ENCODE measurements around the gene SAMD1.

The SAMD1 gene

DNA sequence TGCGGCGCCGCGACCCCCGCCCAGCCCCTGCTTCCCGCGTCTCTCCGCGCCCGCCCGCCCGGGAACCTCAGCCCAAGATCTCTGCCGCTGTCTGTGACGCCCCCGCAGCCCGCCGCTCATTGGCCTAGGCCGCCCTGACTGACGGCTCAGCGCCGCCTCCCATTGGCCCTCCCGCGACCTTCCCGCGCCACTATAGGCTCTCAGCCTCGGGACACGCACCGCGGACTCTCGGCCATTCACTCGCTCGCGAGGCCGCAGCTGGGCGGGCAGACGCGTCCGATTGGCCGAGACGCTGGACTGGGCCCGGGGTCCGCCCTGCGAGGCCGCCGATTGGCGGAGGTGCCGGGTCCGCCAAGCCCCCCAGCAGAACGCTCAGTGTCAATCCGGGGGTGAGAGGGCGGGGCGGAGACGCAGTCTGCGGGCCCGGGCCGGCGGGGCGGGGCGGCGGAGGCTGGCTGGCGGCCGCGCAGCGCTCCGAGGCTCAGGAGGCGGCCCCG, 27.2 kb upstream of the SAMD1 start, which contains the start of gene PRKACA:
Gene PRKACA (minus strand): TSS at position 95 of the 497 bp plus-strand sequence. CDS start 215 bp downstream, outside the sequence.
- no peaks in the 10 kb centered on the region for H3K9me3 Mint-ChIP-seq
- H3K27me3 Mint-ChIP-seq = no peaks in the 10 kb centered on the region
- H3K4me3 Mint-ChIP-seq = peak within 1 kb of the TSS; percentile 87
- H3K36me3 Mint-ChIP-seq (ENCODE audit: low read depth) = peaks cover 10% of the 10 kb centered on the region
- peak within 1 kb of the TSS; percentile 68 for H3K27ac Mint-ChIP-seq
- H3K4me1 Mint-ChIP-seq (ENCODE audit: low read depth) = peaks cover 42% of the 10 kb centered on the region

DNA sequence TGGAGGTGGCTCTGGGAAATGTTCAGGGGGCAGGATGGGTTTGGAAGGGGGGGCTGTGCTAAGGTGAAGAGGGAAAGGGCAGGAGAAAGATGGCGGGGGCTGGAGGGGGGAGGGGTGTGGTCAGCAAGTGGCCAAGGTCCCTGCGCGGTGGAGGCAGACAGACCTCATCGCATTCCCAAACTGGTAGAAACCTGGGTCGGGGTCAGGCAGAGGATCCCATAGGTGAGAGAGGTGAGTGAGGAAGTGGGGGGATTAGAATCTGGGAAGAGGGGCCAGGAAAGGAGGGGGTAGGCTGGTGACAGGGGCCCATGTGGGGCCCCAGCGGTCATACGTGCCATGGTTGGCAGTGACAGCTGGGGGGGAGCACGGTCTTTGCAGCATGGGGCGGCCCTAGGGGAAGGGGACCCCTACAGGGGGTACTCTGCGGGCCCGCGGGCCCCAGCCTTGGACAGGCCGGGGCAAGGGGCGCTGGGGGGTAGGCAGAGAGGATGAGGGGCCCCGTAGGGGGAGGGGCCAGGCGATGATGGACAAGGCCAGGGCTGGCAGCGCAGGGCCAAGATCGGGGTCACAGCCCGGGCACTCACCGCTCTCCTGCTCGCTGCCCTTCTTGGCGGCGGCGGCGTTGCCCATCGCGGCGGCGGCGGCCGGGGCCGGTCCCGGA, 26.5 kb upstream of the SAMD1 start:
- Mint-ChIP-seq H3K27me3 (no peaks in the 10 kb centered on the region), H3K4me1 (ENCODE audit: low read depth) (peaks cover 45% of the 10 kb centered on the region), H3K36me3 (ENCODE audit: low read depth) (peaks cover 6% of the 10 kb centered on the region), H3K9me3 (no peaks in the 10 kb centered on the region), H3K27ac (peak overlapping the region; percentile 63), H3K4me3 (peak overlapping the region; percentile 86)

DNA sequence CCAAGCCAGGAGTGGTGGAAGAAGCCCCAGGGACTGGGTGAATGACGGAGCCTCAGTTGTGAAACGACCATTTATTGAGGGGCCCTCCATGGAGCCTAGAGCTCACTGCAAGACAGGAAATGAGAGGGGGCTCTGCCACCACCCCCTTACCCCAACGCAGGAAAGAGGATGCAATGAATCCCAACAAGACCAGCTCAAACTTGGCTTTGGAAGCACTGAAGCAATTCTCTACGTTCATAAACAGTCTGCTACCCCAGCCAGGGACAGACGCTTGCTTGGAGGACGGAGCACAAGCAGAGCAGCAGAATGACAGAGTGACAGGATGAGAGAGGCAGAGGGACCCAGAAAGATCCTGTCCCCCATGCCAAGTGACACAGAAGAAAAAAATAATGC, 26.0 kb upstream of the SAMD1 start:
- Mint-ChIP-seq H3K36me3 (ENCODE audit: low read depth) (peaks cover 6% of the 10 kb centered on the region), H3K9me3 (no peaks in the 10 kb centered on the region), H3K27ac (peak overlapping the region; percentile 63), H3K27me3 (no peaks in the 10 kb centered on the region), H3K4me1 (ENCODE audit: low read depth) (peaks cover 48% of the 10 kb centered on the region), H3K4me3 (peak overlapping the region; percentile 86)

DNA sequence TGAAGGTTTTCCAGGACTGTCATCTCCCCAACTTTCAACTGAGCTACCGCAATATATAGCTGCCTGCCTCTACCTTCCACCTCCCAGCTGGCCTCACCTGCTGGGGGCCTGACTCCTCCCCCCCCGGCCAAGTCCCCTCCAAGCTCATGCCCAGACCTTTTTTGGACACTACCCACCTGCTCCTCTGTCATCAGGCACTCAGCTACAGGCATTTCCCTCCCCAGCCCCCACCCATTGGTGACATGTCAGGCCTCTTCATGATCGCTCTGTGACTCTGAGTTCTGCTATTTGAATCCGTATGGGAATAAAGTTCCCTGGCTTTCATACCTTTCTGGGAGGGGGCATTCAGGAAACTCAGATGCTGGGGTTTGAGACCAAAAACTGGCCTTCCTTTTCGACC, 25.2 kb upstream of the SAMD1 start:
- H3K9me3 Mint-ChIP-seq = no peaks in the 10 kb centered on the region
- peaks cover 48% of the 10 kb centered on the region for H3K4me1 Mint-ChIP-seq (ENCODE audit: low read depth)
- H3K27me3 Mint-ChIP-seq = no peaks in the 10 kb centered on the region
- no peak overlapping the region for H3K27ac Mint-ChIP-seq
- peaks cover 6% of the 10 kb centered on the region for H3K36me3 Mint-ChIP-seq (ENCODE audit: low read depth)
- H3K4me3 Mint-ChIP-seq = peak overlapping the region; percentile 39

- Mint-ChIP-seq H3K4me3 (no peak overlapping the region), H3K36me3 (ENCODE audit: low read depth) (peaks cover 6% of the 10 kb centered on the region), H3K9me3 (no peaks in the 10 kb centered on the region), H3K4me1 (ENCODE audit: low read depth) (peaks cover 48% of the 10 kb centered on the region), H3K27me3 (no peaks in the 10 kb centered on the region), H3K27ac (no peak overlapping the region)
These were observed 24.3 kb upstream of the SAMD1 start for GRCh38 chr19:14114854-14115253.

DNA sequence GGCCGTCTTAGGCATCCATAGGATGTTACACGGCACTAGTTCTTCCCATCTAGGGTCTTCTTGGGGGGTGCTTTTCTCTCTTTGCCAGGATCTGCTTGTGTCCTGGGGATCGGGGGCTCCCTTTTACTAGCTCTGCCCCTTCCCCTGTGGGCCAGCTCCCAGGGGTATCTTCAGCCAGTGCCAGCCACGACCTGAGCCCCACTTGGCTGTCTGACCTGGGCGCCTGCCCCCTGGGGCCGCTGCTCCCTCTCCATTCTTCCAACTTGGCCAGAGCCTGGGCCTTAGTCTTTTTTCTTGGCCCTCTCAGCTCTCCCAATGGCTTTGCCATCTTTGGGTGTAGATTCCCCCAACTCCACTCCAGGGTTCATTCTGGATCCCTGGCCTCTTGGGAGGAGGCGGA, 23.9 kb upstream of the SAMD1 start:
- Mint-ChIP-seq H3K27ac (no peak overlapping the region), H3K9me3 (no peaks in the 10 kb centered on the region), H3K36me3 (ENCODE audit: low read depth) (peaks cover 6% of the 10 kb centered on the region), H3K27me3 (no peaks in the 10 kb centered on the region), H3K4me1 (ENCODE audit: low read depth) (peaks cover 48% of the 10 kb centered on the region), H3K4me3 (no peak overlapping the region)

GRCh38 chr19:14113762-14114414, 23.3 kb upstream of the SAMD1 start:
- H3K27me3 Mint-ChIP-seq = no peaks in the 10 kb centered on the region
- no peak overlapping the region for H3K27ac Mint-ChIP-seq
- no peak overlapping the region for H3K4me3 Mint-ChIP-seq
- peaks cover 43% of the 10 kb centered on the region for H3K4me1 Mint-ChIP-seq (ENCODE audit: low read depth)
- no peaks in the 10 kb centered on the region for H3K9me3 Mint-ChIP-seq
- peaks cover 2% of the 10 kb centered on the region for H3K36me3 Mint-ChIP-seq (ENCODE audit: low read depth)

DNA sequence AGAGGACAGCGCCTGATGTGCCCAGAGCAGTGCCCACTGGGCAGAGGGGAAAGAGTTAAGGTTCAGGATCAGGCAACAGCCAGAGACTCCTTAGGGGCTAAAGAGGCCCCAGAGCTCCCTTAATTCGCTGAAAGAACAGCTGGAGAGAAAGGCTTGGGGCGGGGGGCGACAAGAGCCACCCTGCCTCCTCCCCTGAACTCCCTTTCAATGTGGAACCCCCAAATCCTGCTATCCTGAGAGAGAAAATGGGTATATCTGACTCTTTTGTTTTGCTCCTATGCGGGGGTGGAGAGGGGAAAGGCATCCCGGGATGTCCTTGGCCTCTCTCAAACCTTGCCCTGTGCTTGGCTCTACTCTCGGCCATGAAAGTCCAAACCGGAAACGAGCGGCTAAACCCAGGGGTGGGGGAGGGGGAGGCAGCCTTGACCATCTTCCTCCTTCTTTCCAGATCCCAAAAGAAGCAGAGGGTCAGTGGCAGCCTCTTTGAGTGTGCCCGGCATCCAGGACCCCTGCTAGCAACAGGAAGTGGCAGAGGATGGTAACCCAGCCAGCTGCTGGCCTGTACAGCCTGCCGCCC, 22.3 kb upstream of the SAMD1 start:
- no peak overlapping the region for H3K27ac Mint-ChIP-seq
- H3K27me3 Mint-ChIP-seq = no peaks in the 10 kb centered on the region
- no peaks in the 10 kb centered on the region for H3K36me3 Mint-ChIP-seq (ENCODE audit: low read depth)
- peaks cover 37% of the 10 kb centered on the region for H3K4me1 Mint-ChIP-seq (ENCODE audit: low read depth)
- H3K4me3 Mint-ChIP-seq = no peak overlapping the region
- no peaks in the 10 kb centered on the region for H3K9me3 Mint-ChIP-seq

DNA sequence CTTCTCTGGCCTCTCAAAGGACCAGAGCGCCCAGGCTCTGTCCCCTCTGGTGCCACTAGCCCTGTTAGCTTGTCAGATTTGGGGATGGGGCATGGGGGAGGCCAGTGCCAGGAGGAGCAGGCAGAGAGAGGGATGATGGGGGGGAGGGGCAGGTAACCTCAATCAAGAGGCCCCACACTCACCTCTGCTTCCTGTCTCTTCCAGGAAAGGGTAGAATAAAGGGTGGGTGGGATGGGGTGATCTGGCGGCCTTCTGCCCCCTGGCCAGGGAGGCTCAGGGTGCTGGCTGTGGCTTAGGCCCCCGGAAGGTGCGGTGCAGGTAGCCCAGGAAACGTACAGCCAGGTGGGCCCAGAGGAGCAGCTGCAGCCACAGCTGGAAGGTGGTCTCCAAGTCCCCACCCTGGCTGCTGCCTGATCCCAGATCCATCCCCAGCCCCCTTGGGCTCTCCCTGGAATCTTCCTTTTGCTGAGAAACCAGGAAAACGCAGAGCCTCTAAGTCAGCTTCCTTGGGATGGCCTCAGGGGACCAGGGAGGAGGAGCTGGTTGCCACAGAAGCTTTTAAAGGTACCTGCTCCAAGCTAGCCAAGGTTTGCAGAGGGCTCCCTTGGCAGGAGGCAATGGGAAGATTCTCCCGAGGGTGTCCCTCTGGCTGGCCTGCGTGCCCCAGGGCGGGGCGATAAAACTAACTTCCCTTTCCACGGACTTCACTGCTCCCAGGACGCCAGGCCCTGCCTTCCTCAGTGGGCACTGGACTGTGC, 21.7 kb upstream of the SAMD1 start:
- Mint-ChIP-seq H3K27me3 (no peaks in the 10 kb centered on the region), H3K36me3 (ENCODE audit: low read depth) (no peaks in the 10 kb centered on the region), H3K27ac (no peak overlapping the region), H3K4me1 (ENCODE audit: low read depth) (peaks cover 37% of the 10 kb centered on the region), H3K9me3 (no peaks in the 10 kb centered on the region), H3K4me3 (no peak overlapping the region)

GRCh38 chr19:14111486-14111885, 20.9 kb upstream of the SAMD1 start:
- Mint-ChIP-seq H3K27ac (no peak overlapping the region), H3K4me1 (ENCODE audit: low read depth) (peaks cover 32% of the 10 kb centered on the region), H3K36me3 (ENCODE audit: low read depth) (no peaks in the 10 kb centered on the region), H3K9me3 (no peaks in the 10 kb centered on the region), H3K27me3 (no peaks in the 10 kb centered on the region), H3K4me3 (no peak overlapping the region)

GRCh38 chr19:14110650-14111049, 20.1 kb upstream of the SAMD1 start:
- Mint-ChIP-seq H3K4me1 (ENCODE audit: low read depth) (peaks cover 24% of the 10 kb centered on the region), H3K4me3 (no peak overlapping the region), H3K9me3 (no peaks in the 10 kb centered on the region), H3K27me3 (no peaks in the 10 kb centered on the region), H3K36me3 (ENCODE audit: low read depth) (no peaks in the 10 kb centered on the region), H3K27ac (no peak overlapping the region)

DNA sequence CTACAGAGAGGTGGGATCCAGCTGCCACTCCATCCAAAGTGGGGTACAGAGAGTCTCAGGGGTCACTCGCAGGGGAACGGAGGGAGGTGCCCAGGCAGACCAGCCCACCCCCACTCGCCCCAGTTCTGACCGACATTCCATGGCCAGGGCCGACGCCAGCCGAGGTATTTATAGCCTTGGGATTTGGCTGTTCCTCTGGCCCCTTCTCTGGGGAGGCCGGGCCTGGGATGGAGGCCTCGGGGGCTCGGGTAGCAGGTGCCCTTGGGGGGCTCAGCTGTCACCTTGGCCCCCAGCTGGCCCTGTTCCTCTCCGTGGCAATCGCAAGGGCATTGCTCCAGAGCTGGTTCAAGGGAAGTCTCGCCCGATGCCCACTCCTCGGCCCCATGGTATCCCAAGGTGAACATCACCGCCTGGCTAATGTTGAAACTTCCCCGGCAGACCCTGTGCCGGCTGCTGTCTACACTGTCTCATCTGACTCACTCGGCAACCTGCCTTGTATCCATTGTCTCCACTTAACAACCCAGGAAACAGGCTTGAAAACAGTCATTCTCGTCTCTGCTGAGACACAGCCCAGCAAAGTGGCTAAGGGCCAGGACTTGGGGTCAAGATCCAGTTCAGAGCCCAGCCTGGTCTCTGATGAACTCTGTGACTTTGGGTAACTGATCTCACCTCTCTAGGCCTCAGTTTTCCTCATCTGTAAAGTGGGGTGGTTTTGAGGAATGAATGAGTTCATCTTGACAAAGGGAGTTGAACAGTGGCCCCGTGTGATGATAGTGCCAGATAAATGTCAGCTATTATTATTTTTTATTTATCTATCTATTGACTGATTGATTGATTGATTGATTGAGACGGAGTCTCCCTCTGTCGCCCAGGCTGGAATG, 17.3 kb upstream of the SAMD1 start:
- Mint-ChIP-seq H3K27ac (no peak overlapping the region), H3K27me3 (no peaks in the 10 kb centered on the region), H3K36me3 (ENCODE audit: low read depth) (peaks cover 4% of the 10 kb centered on the region)

DNA sequence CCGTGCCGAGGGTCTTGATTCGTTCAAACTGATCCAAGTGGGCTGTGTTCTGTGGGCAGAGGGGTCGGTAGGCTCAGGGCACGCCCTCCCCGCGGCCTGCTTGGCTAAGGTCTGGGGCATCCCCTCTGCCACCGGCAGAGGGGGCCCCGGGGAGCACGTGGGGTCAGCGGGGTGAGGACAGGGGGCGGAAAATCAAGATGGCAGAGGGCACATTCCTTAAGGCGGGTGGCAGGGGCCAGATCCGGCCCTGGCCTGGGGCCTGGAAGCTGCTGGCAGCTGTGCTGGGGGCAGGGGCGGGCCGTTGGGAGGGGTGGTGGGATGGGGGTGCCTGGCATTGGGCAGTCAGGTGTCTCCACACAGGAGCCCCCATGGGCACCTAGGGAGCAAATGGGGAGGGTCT, 16.3 kb upstream of the SAMD1 start:
- Mint-ChIP-seq H3K27ac (no peak overlapping the region), H3K27me3 (no peaks in the 10 kb centered on the region), H3K36me3 (ENCODE audit: low read depth) (peaks cover 4% of the 10 kb centered on the region), H3K4me3 (no peak overlapping the region), H3K9me3 (no peaks in the 10 kb centered on the region), H3K4me1 (ENCODE audit: low read depth) (peaks cover 3% of the 10 kb centered on the region)

More for the DNA sequence above, 17.3 kb upstream of the SAMD1 start:
- H3K4me3 Mint-ChIP-seq = no peak overlapping the region
- H3K4me1 Mint-ChIP-seq (ENCODE audit: low read depth) = peaks cover 6% of the 10 kb centered on the region
- H3K9me3 Mint-ChIP-seq = no peaks in the 10 kb centered on the region

GRCh38 chr19:14105680-14106079, 15.1 kb upstream of the SAMD1 start:
- Mint-ChIP-seq H3K36me3 (ENCODE audit: low read depth) (peaks cover 6% of the 10 kb centered on the region), H3K4me3 (no peak overlapping the region), H3K27me3 (no peaks in the 10 kb centered on the region), H3K9me3 (no peaks in the 10 kb centered on the region), H3K4me1 (ENCODE audit: low read depth) (no peaks in the 10 kb centered on the region), H3K27ac (no peak overlapping the region)
